Gastrocnemius medialis (tissue), 4 donors: ENCODE data around the gene OPA3.

ENCODE experiments used
- POLR2A ChIP-seq, 2 donors: fragments of 450-650 bp; IDR thresholded peaks; one replicate each; pipeline ENCODE4 v1.6.1; 2017; ENCODE audit warnings: antibody characterized with exemption in 2 of 2, mild to moderate bottlenecking in 2 of 2, moderate library complexity in 2 of 2
- TF ChIP-seq, protein P1 (sequence below), 5 experiments: fragments of 450-650 bp in 3 of 5; fragments of 200-600 bp in 2 of 5; sonication (generic) in 2 of 5; IDR thresholded peaks in 4 of 5; conservative IDR thresholded peaks in 1 of 5; 1 replicate in 4 of 5; 2 replicates in 1 of 5; pipeline ENCODE4 v1.5.1; 2016 to 2019; ENCODE audit warnings: antibody characterized with exemption in 5 of 5, mild to moderate bottlenecking in 3 of 5, moderate library complexity in 3 of 5

DNA sequence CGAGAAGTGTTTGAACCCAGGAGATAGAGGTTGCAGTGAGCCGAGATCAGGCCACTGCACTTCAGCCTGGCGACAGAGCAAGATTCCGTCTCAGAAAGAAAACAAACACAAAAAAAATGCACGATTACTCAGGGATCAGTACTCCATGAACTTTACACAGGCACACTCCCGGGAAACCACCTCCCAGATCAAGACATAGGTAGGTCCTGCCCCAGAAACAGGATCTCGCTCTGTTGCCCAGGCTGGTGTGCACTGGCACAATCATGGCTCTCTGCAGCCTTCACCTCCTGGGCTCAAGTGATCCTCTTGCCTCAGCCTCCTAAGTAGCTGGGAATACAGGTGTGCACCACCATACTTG is 66.2 kb downstream of the OPA3 start:
- no peak for TF ChIP-seq POLR2A (IDR thresholded peaks at IDR 0.05)
- TF ChIP-seq, protein P1, sequence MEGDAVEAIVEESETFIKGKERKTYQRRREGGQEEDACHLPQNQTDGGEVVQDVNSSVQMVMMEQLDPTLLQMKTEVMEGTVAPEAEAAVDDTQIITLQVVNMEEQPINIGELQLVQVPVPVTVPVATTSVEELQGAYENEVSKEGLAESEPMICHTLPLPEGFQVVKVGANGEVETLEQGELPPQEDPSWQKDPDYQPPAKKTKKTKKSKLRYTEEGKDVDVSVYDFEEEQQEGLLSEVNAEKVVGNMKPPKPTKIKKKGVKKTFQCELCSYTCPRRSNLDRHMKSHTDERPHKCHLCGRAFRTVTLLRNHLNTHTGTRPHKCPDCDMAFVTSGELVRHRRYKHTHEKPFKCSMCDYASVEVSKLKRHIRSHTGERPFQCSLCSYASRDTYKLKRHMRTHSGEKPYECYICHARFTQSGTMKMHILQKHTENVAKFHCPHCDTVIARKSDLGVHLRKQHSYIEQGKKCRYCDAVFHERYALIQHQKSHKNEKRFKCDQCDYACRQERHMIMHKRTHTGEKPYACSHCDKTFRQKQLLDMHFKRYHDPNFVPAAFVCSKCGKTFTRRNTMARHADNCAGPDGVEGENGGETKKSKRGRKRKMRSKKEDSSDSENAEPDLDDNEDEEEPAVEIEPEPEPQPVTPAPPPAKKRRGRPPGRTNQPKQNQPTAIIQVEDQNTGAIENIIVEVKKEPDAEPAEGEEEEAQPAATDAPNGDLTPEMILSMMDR (IDR thresholded peaks at IDR 0.05 in 4 of 5, conservative IDR thresholded peaks at IDR 0.05 in 1 of 5) = no peak
